ENCODE results near the gene SLC46A2.

- no peak for TF ChIP-seq POLR2AphosphoS5 (IDR thresholded peaks at IDR 0.05)
- no peak for TF ChIP-seq EP300 (conservative IDR thresholded peaks at IDR 0.05; ENCODE audit: poor library complexity, severe bottlenecking)
- TF ChIP-seq SMC3 (conservative IDR thresholded peaks at IDR 0.05; ENCODE audit: poor library complexity), result no peak
- TF ChIP-seq CTCF (IDR thresholded peaks at IDR 0.05; ENCODE audit: poor library complexity, severe bottlenecking), result no peak
- TF ChIP-seq REST (IDR thresholded peaks at IDR 0.05; ENCODE audit: borderline replicate concordance), result no peak
These were observed 43.9 kb downstream of the SLC46A2 start for GRCh38 chr9:112846528-112847488.

Data from neural cell (in vitro differentiated cells).